ENCODE results near the gene FLOT2.
"Not testable (repeated sequence)": the region's sequence is repeated elsewhere in the genome, so short reads cannot be mapped to it uniquely, and the experiment has no call there.

The FLOT2 gene

DNA sequence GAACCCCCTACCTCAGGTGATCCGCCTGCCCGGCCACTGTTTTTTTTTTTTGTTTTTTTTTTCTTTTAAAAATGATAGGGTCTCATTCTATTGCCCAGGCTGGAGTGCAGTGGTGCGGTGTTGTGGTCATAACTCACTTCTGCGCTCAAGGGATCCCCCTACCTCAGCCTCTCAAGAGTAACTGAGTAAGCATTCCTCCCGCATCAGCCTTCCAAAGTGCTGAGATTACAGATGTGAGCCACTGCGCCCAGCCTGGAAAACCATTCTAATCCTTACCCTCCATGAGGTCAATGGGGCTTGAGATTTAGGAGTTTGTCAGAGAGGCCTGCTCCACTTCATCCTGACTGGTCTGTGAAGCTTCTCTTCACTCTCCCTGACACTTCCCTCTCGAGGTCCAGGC lies 30.3 kb downstream of the FLOT2 start:
- no peak for DNase-seq

GRCh38 chr17:28865946-28866752 lies 31.4 kb downstream of the FLOT2 start:
- no peak for DNase-seq

GRCh38 chr17:28864991-28865849 lies 32.3 kb downstream of the FLOT2 start:
- no peak for DNase-seq

DNA sequence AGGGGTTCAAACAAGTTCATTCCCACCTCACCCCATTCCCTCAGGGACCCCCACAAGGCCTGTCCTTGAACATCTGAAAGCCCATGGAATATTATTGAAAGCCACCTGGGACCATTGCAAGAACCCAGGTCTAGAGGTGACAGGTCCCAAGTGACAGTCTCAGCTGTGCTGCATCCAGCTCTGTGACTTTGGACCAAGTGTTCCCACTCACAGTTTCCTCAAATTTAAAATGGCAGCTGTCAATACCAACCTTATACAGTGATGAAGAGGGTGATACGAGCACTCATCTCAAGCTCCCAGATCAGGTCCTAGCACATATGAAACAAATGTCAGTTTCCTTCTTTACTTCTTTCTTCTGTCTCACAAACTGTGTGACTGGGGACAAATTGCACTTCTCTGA lies 33.6 kb downstream of the FLOT2 start:
- no peak for DNase-seq

GRCh38 chr17:28862561-28862960 lies 35.0 kb downstream of the FLOT2 start:
- DNase-seq = no peak

DNA sequence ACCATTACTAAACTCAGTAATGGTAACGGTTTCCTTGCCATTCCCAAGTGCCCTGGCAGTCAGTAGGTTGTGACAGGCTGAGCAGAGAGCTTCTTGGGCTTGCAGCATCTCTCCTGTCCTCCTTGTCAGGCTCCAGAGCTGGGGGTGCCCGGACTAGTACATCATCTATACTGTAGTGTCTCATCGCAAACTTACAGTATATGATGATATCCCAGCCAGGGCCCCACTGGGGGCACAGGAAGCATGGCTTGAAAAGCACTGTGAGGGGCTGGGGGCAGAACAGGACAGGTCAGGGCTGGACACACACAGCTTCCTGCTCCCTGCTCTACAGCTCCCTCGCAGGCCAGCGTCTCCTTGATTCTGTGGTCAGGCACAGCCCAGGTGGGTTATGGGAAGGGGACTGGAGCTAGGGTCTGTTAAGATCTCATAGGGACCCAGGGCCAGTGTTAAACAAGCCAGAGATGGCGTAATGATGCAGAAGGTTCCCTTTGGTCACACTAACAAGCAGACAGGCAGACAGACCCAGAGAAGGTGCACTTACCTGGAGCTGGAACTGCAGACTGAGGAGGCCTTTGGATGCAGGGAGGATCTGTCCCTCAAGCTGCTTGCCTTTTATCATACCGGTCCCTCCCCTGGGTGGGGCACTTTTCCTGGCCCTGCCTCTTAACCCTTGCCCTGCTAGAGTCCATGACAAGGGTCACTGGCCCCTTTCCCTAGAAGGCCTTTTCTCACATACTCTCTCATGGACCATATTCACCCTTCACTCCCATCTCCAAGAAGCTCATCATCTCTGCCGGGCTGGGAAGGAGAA lies 35.9 kb downstream of the FLOT2 start:
- no peak for DNase-seq

DNA sequence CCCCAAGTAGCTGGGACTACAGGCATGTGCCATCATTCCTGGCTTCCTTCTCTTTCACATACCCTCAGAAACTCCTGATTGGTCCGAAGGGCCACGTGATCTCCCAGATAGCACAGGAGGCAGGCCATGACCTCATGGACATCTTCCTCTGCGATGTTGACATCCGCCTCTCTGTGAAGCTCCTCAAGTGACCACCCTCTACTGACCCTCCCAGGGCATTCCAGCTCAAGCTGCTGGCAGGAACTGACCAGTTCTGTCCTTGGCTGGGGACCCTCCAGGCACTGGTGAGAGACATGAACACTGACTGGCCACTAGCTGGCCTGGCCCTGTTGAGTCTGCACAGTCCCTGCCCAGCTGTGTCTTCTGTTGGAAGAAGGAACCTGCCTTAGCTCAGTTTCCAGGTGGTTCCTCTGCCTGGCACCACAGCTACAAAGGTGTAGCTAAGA lies 37.1 kb downstream of the FLOT2 start:
- DNase-seq = no peak

DNA sequence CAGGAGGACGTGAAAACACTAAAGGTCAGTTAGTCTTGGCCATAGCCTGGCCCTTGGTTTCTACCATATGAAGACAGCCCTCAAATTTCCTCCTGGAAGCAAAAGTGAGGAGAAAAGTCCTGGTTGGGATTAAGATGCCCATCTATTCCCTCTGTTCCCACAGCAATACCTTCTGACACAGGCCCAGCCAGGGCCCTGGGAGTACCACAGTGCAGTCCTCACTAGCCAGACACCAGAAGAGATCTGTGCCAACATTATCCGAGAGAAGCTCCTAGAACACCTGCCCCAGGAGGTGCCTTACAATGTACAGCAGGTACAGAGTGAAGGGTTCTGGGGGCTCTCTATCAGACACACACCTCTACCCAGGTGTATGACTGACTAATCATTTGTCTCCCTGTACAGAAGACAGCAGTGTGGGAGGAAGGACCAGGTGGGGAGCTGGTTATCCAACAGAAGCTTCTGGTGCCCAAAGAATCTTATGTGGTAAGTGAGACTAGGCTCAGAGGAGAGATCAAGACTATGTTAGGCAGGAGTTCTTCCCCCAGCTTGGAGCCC lies 38.7 kb downstream of the FLOT2 start:
- no peak for DNase-seq

- no peak for DNase-seq
These were observed 39.4 kb downstream of the FLOT2 start for GRCh38 chr17:28857905-28858800.

DNA sequence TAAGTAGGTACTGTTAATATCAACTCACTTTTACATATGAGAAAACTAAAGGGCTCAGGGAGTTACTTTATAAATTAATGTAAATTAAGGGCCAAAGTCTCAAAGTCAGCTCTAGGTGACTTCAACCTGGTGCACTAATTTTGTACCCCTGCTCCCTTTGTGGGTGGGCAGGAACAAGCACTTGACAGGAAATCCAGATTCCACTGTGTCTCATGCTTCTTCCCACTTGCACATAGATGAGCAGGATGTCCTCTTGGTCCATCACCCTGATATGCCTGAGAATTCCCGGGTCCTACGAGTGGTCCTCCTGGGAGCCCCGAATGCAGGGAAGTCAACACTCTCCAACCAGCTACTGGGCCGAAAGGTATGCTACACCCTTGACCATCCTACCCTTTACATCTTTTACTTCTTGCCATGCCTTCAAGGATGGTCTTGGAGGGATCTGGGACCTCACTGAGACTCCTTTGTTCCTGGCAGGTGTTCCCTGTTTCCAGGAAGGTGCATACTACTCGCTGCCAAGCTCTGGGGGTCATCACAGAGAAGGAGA lies 41.4 kb downstream of the FLOT2 start:
- DNase-seq = no peak

- no peak for DNase-seq
These were observed 42.2 kb downstream of the FLOT2 start for GRCh38 chr17:28855336-28855679.

DNA sequence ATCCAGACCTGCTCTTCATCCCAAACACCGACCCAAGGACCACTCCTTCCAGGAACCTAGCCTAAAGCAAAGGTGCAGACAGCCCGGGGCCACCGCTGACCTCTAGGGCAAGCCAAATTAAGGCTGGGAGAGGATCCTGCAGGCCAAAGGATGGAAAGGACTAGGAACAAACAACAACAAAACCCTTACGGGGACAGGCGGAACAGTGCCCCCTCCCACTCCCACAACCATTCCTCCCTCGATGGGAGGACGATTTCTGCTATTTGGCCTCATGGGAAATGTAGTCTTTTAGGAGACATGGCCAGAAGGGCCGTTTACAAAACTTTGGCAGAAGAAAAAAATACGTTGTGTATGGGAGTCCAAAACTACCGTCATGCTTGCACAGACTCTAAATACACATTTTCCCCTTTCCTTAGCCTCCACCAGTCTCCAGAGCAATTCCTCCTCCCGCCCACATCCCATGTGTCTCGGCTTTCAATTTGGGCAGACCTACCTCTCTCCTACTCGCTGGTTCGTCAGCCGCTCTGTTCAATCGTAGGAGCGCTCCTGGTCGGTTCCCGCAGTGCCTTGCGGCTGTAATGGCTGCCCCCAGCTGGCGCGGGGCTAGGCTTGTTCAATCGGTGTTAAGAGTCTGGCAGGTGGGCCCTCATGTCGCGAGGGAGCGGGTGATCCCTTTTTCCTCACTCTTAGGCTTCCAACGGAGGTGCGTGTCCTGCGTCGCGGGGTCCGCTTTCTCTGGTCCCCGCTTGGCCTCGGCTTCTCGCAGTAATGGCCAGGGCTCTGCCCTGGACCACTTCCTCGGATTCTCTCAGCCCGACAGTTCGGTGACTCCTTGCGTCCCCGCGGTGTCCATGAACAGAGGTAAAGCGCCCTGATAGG lies 42.8 kb downstream of the FLOT2 start, which contains the start of gene ERAL1:
Gene ERAL1 (plus strand): TSS at position 560 of the 879 bp plus-strand sequence. CDS start 19 bp downstream, at position 579.
- DNase-seq = peak; percentile 83

DNA sequence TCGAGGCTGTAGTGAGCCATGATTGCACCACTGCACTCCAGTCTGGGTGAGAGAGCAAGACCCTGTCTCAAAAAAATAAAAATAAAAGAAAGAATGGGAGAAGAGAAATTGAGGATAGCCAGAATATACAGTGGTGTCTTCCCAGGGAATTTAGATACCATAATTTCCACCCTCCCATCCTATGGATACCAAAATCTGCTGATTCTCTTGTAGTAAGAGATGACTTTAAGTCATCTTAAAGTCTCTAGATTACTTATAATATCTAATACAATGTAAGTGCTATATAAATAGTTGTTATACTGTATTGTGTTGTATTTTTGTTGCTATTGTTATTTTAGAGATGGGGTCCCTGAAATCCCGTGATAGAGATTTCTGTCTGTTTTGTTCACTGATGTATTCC lies 44.2 kb downstream of the FLOT2 start:
- DNase-seq = no peak

GRCh38 chr17:28849281-28849680 lies 48.3 kb downstream of the FLOT2 start:
- no peak for DNase-seq

GRCh38 chr17:28848667-28849066 lies 48.9 kb downstream of the FLOT2 start:
- DNase-seq = peak; percentile 73

DNA sequence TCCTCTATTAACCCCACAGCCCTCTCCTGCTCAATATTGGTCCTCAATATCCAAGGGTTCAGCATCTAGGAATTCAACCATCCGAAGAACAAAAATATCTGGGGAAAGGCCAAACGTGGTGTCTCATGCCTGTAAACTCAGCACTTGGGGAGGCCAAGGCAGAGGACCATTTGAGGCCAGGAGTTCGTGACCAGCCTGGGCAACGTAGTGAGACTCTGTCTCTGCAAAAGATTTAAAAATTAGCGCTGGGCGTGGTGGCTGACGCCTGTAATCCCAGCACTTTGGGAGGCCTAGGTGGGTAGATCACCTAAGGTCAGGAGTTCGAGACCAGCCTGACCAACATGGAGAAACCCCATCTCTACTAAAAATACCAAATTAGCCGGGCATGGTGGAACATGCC lies 50.8 kb downstream of the FLOT2 start:
- not testable (repeated sequence) for DNase-seq

DNA sequence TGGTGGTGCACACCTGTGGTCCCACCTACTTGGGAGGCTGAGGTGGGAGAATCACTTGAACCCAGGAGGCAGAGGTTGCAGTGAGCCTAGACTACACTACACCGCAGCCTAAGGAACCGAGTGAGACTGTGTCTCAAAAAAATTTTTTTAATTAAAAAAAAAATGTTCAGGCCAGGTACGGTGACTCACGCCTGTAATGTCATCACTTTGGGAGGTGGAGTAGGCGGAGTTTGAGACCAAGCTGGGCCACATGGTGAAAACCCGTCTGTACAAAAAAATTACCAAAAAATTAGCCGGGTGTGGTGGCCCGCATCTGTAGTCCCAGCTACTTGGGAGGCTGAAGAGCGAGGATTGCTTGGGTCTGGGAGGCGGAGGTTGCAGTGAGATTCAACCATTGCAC lies 51.3 kb downstream of the FLOT2 start:
- no peak for DNase-seq

DNA sequence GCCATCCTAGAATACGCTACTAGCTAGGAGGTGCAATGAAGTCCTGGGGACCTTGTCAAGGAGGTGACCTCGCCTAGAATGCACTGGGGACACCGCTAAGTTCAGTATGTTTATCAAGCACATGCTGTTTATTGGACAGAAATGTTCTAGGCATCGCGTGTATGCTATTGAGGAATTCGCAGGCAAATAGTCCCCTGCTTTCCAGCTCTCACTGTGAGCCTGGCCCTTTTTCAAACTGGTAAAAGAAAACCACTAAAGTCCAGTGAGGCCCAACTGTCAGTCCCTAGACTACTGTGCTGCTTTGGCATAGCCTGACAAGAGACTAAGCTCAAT lies 53.8 kb downstream of the FLOT2 start:
- no peak for DNase-seq

GRCh38 chr17:28842282-28843012 lies 55.1 kb downstream of the FLOT2 start, which contains the start of gene FAM222B:
FAM222B (minus strand) TSS chr17:28842790; CDS start chr17:28766667, 76,123 bp downstream.
- peak; percentile 87 for DNase-seq

GRCh38 chr17:28841901-28842281 lies 55.6 kb downstream of the FLOT2 start:
- no peak for DNase-seq

Data from CD4-positive, alpha-beta T cell treated with Interleukin-6 for 4 hours (primary cell).